AG20443 (cell line): ENCODE results near the gene DDA1.
"Not testable (repeated sequence)": the region's sequence is repeated elsewhere in the genome, so short reads cannot be mapped to it uniquely, and the experiment has no call there.

Experiments used
- DNase-seq: peaks from one replicate; pipeline ENCODE4 v3.0.0; 2012; ENCODE audit warnings: low spot score, mixed read lengths

The DDA1 gene

GRCh38 chr19:17347877-17348276 lies 38.5 kb downstream of the DDA1 start:
- no peak for DNase-seq

GRCh38 chr19:17348700-17349099 lies 39.3 kb downstream of the DDA1 start:
- peak; percentile 64 for DNase-seq

- no peak for DNase-seq
These were observed 42.6 kb downstream of the DDA1 start for GRCh38 chr19:17351815-17352435.

GRCh38 chr19:17352608-17353280 lies 43.4 kb downstream of the DDA1 start:
- DNase-seq: no peak

- no peak for DNase-seq
These were observed 44.0 kb downstream of the DDA1 start for GRCh38 chr19:17353386-17353785.

- DNase-seq: no peak
These were observed 47.8 kb downstream of the DDA1 start for GRCh38 chr19:17357078-17357666.

- DNase-seq: no peak
These were observed 48.4 kb downstream of the DDA1 start for GRCh38 chr19:17357724-17358123.

- peak; percentile 77 for DNase-seq
These were observed 49.0 kb downstream of the DDA1 start for GRCh38 chr19:17358395-17358794.

- no peak for DNase-seq
These were observed 50.8 kb downstream of the DDA1 start for GRCh38 chr19:17359905-17360800.

- not testable (repeated sequence) for DNase-seq
These were observed 54.7 kb downstream of the DDA1 start for GRCh38 chr19:17363852-17364605.

- no peak for DNase-seq
These were observed 56.0 kb downstream of the DDA1 start for GRCh38 chr19:17365361-17365760.

GRCh38 chr19:17370026-17370587 lies 60.7 kb downstream of the DDA1 start:
- DNase-seq: no peak
